ENCODE data around the gene SCAF11.

- TF ChIP-seq, protein P1, sequence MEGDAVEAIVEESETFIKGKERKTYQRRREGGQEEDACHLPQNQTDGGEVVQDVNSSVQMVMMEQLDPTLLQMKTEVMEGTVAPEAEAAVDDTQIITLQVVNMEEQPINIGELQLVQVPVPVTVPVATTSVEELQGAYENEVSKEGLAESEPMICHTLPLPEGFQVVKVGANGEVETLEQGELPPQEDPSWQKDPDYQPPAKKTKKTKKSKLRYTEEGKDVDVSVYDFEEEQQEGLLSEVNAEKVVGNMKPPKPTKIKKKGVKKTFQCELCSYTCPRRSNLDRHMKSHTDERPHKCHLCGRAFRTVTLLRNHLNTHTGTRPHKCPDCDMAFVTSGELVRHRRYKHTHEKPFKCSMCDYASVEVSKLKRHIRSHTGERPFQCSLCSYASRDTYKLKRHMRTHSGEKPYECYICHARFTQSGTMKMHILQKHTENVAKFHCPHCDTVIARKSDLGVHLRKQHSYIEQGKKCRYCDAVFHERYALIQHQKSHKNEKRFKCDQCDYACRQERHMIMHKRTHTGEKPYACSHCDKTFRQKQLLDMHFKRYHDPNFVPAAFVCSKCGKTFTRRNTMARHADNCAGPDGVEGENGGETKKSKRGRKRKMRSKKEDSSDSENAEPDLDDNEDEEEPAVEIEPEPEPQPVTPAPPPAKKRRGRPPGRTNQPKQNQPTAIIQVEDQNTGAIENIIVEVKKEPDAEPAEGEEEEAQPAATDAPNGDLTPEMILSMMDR (IDR thresholded peaks at IDR 0.05): no peak
- TF ChIP-seq EP300 (IDR thresholded peaks at IDR 0.05): no peak
- TF ChIP-seq POLR2AphosphoS5 (IDR thresholded peaks at IDR 0.05): no peak
- no peak for TF ChIP-seq POLR2A (IDR thresholded peaks at IDR 0.05)
These were observed 82.4 kb downstream of the SCAF11 start for GRCh38 chr12:45907955-45908354.
